ENCODE data around the gene NELL2. TPM values are rescaled to one million over a fixed set of nuclear protein-coding genes. Genes with fewer than 3 reads are reported as not detected.

NELL2 gene
- total RNA-seq, 4 donors from 2014 or later = 0.51 to 4.2 (median 1.8) TPM

- TF ChIP-seq, protein P1, sequence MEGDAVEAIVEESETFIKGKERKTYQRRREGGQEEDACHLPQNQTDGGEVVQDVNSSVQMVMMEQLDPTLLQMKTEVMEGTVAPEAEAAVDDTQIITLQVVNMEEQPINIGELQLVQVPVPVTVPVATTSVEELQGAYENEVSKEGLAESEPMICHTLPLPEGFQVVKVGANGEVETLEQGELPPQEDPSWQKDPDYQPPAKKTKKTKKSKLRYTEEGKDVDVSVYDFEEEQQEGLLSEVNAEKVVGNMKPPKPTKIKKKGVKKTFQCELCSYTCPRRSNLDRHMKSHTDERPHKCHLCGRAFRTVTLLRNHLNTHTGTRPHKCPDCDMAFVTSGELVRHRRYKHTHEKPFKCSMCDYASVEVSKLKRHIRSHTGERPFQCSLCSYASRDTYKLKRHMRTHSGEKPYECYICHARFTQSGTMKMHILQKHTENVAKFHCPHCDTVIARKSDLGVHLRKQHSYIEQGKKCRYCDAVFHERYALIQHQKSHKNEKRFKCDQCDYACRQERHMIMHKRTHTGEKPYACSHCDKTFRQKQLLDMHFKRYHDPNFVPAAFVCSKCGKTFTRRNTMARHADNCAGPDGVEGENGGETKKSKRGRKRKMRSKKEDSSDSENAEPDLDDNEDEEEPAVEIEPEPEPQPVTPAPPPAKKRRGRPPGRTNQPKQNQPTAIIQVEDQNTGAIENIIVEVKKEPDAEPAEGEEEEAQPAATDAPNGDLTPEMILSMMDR (IDR thresholded peaks at IDR 0.05; ENCODE audit: low read depth) = no peak
These were observed 45.5 kb downstream of the NELL2 start for GRCh38 chr12:44830566-44831055.

- TF ChIP-seq, protein P1 (IDR thresholded peaks at IDR 0.05; ENCODE audit: low read depth) = no peak
These were observed 47.1 kb downstream of the NELL2 start for GRCh38 chr12:44829045-44829444.

GRCh38 chr12:44827832-44828438 is 48.2 kb downstream of the NELL2 start:
- TF ChIP-seq, protein P1 (IDR thresholded peaks at IDR 0.05; ENCODE audit: low read depth) = no peak

DNA sequence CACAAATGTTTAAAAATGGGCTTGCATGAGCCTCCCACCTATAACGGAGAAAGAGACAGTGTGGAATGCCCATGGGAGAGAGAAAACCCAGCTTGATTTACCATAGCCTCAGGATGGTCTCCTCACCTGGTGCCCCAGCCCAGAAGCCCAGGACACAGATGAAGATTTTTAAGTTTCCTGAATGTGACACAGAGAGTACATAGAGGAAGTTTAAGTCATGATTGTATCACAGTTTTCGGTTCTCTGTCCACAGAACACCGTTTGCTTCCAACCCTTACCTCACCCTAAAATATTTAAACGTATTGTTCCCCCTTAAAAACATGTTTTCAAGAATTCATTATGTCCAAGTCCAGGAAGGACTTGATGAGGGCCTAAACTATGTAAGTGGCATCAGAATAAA is 56.2 kb downstream of the NELL2 start:
- TF ChIP-seq, protein P1 (IDR thresholded peaks at IDR 0.05; ENCODE audit: low read depth) = no peak

GRCh38 chr12:44817687-44818086 is 58.4 kb downstream of the NELL2 start:
- TF ChIP-seq, protein P1 (IDR thresholded peaks at IDR 0.05; ENCODE audit: low read depth) = no peak

GRCh38 chr12:44816446-44817017 is 59.6 kb downstream of the NELL2 start:
- TF ChIP-seq, protein P1 (IDR thresholded peaks at IDR 0.05; ENCODE audit: low read depth) = no peak

- TF ChIP-seq, protein P1 (IDR thresholded peaks at IDR 0.05; ENCODE audit: low read depth) = no peak
These were observed 64.1 kb downstream of the NELL2 start for GRCh38 chr12:44812062-44812461.
